ENCODE measurements around the gene VEGFD. TPM values are rescaled to one million over a fixed set of nuclear protein-coding genes. Genes with fewer than 3 reads are reported as not detected.

VEGFD gene
- total and polyA plus RNA-seq, 9 of the 15 experiments (the other 6 are each of a cell fraction or from before 2014, with no cell fraction given), result 0.03 TPM; not detected in 8

- intact Hi-C loops (cut with micrococcal nuclease), result no loop called here
- no peaks in the 10 kb centered on the region for H3K4me1 ChIP-seq (replicated peaks in 1 of 2; ENCODE audit: control insufficient read depth in 2 of 2, insufficient read depth in 2 of 2, low read length in 2 of 2)
- H3K4me3 ChIP-seq, result no peak overlapping the region
- no peak overlapping the region for H3K4me2 ChIP-seq (ENCODE audit: insufficient read depth, low read length)
- H3K27ac ChIP-seq (ENCODE audit: extremely low read depth, low read depth, low read length), result no peak overlapping the region
- no peak overlapping the region for H2AFZ ChIP-seq (ENCODE audit: low read depth, low read length)
- 75% methylated on average over 4 of the region's 4 CpGs for WGBS (ENCODE audit: insufficient coverage, low coverage, missing lambda C conversion rate)
- in situ Hi-C loops (cut with MboI), result no loop called here
- no peak for DNase-seq (ENCODE audit: extremely low read depth in 1 of 4, low spot score in 3 of 4)
- BruUV-seq (replicated peaks), result no TSS peak
- no peak overlapping the region for H3K9ac ChIP-seq (ENCODE audit: insufficient read depth in 1 of 2, low read depth in 2 of 2, low read length in 2 of 2)
- peaks cover 48% of the 10 kb centered on the region for H3K36me3 ChIP-seq (ENCODE audit: control insufficient read depth, insufficient read depth, low read length)
- H3K9me1 ChIP-seq (ENCODE audit: control insufficient read depth, insufficient read depth, low read length), result no peaks in the 10 kb centered on the region
- no peak for FAIRE-seq
- no peaks in the 10 kb centered on the region for H3K27me3 ChIP-seq (ENCODE audit: control insufficient read depth in 2 of 2, insufficient read depth in 2 of 2, low read length in 2 of 2)
- no peaks in the 10 kb centered on the region for H3K9me3 ChIP-seq (replicated peaks; ENCODE audit: control insufficient read depth, insufficient read depth, low read depth, low read length)
- no peaks in the 10 kb centered on the region for H3K79me2 ChIP-seq (ENCODE audit: control insufficient read depth, insufficient read depth, low read length)
- ATAC-seq, result no peak
- CTCF ChIA-PET (ENCODE audit: low intra/inter-chr PET ratio), result no interaction called here
- POLR2A ChIA-PET, result no interaction called here
- no peaks in the 10 kb centered on the region for H4K20me1 ChIP-seq (replicated peaks; ENCODE audit: control insufficient read depth, insufficient read depth, low read length)
- no peak for TF ChIP-seq STAT6 (CRISPR knock-in tag; IDR thresholded peaks at IDR 0.05)
- no peak for TF ChIP-seq CREM (IDR thresholded peaks at IDR 0.05; ENCODE audit: low read depth)
- TF ChIP-seq EHMT2 (IDR thresholded peaks at IDR 0.05), result no peak
- TF ChIP-seq HDAC8 (tag; IDR thresholded peaks at IDR 0.05), result no peak
- TF ChIP-seq SPI1 (IDR thresholded peaks at IDR 0.05; ENCODE audit: borderline replicate concordance, low read depth, low read length), result peak; percentile 54; the same call in 1 of the 2 replicates
- TF ChIP-seq CTCF (IDR thresholded peaks at IDR 0.05 in 2 of 3, conservative IDR thresholded peaks at IDR 0.05 in 1 of 3; ENCODE audit: insufficient read depth in 2 of 3, low read depth in 1 of 3, low read length in 3 of 3), result no peak
- no peak for TF ChIP-seq ZNF507 (tag; conservative IDR thresholded peaks at IDR 0.05)
- no peak for TF ChIP-seq TFAM (CRISPR knock-in tag; conservative IDR thresholded peaks at IDR 0.05)
- no peak for TF ChIP-seq RCOR1 (IDR thresholded peaks at IDR 0.05; ENCODE audit: borderline replicate concordance in 1 of 2, low read depth in 2 of 2, low read length in 2 of 2)
- no peak for TF ChIP-seq TOE1 (IDR thresholded peaks at IDR 0.05; ENCODE audit: borderline replicate concordance)
- TF ChIP-seq TOE1 (CRISPR knock-in tag; IDR thresholded peaks at IDR 0.05; ENCODE audit: borderline replicate concordance, low read depth), result no peak
- no peak for TF ChIP-seq ZBED1 (IDR thresholded peaks at IDR 0.05)
- no peak for TF ChIP-seq ZNF77 (CRISPR knock-in tag; IDR thresholded peaks at IDR 0.05)
- no peak for TF ChIP-seq GTF2B (IDR thresholded peaks at IDR 0.05; ENCODE audit: extremely low read depth, insufficient read length)
- no peak for TF ChIP-seq CREB1 (IDR thresholded peaks at IDR 0.05)
- no peak for TF ChIP-seq CREB1 (CRISPR knock-in tag; IDR thresholded peaks at IDR 0.05)
- no peak for TF ChIP-seq FUS (optimal IDR thresholded peaks at IDR 0.05; ENCODE audit: low read depth, low read length)
Observed at GRCh38 chrX:15321447-15321846, 62.8 kb downstream of the VEGFD start.
